OCI-LY7 (cell line): ENCODE measurements around the gene PSD2. TPM values are rescaled to one million over a fixed set of nuclear protein-coding genes. Genes with fewer than 3 reads are reported as not detected.

Experiments used
- BruUV-seq: library from RNA; stranded (reverse); fragments of 400-500 nt; replicated peaks from 2 replicates; lab custom pipeline; 2021; lab: Mats Ljungman, UMichigan
- CTCF ChIA-PET: fragments of 300-600 bp; sonication (Branson Sonifier 250); formaldehyde crosslinking; loops from one replicate; lab custom pipeline; 2022; ENCODE audit warnings: antibody characterized with exemption; ENCODE audit not compliant: unreplicated experiment; lab: Charles Lee
- POLR2A ChIA-PET: fragments of 300-600 bp; sonication (Branson Sonifier 250); formaldehyde crosslinking; loops from one replicate; lab custom pipeline; 2022; ENCODE audit warnings: antibody characterized with exemption; lab: Charles Lee
- DNase-seq: peaks from one replicate; pipeline ENCODE4 v3.0.0-alpha.2; 2015; ENCODE audit warnings: low spot score
- H2AFZ ChIP-seq: fragments of 200-600 bp; sonication (generic), shearing (Covaris generic); 2 replicates; pipeline ENCODE4 v1.6.1; 2014; ENCODE audit warnings: mild to moderate bottlenecking, antibody characterized with exemption, low read length, moderate library complexity
- H3K27ac ChIP-seq: fragments of 200-600 bp; sonication (generic); 2 replicates; pipeline ENCODE4 v1.5.1; 2014; ENCODE audit warnings: mixed run types, low read depth, mild to moderate bottlenecking, moderate library complexity, low read length, inconsistent platforms; ENCODE audit not compliant: poor library complexity, severe bottlenecking
- H3K36me3 ChIP-seq: fragments of 200-600 bp; sonication (generic); 2 replicates; pipeline ENCODE4 v1.6.1; 2014; ENCODE audit warnings: mild to moderate bottlenecking, antibody characterized with exemption, low read length, moderate library complexity, mixed read lengths; ENCODE audit not compliant: insufficient read depth
- H3K4me1 ChIP-seq: fragments of 200-600 bp; sonication (generic); 2 replicates; pipeline ENCODE4 v1.5.1; 2014; ENCODE audit warnings: mild to moderate bottlenecking, low read length; ENCODE audit not compliant: insufficient read depth, poor library complexity, severe bottlenecking
- H3K4me2 ChIP-seq: fragments of 200-600 bp; sonication (generic); 2 replicates; pipeline ENCODE4 v1.6.1; 2014; ENCODE audit warnings: mild to moderate bottlenecking, low read length
- H3K4me3 ChIP-seq: fragments of 200-600 bp; sonication (generic); 2 replicates; pipeline ENCODE4 v1.5.1; 2014; ENCODE audit warnings: mild to moderate bottlenecking, low read depth, low read length; ENCODE audit not compliant: poor library complexity, severe bottlenecking
- H3K79me2 ChIP-seq: fragments of 200-600 bp; sonication (generic); 2 replicates; pipeline ENCODE4 v1.6.1; 2016; ENCODE audit warnings: low read depth, mild to moderate bottlenecking, low read length, moderate library complexity, mixed read lengths; ENCODE audit not compliant: insufficient read depth
- H3K9me2 ChIP-seq: fragments of 200-600 bp; sonication (generic); 2 replicates; pipeline ENCODE4 v1.6.1; 2016; ENCODE audit warnings: mild to moderate bottlenecking, low read length, mixed read lengths; ENCODE audit not compliant: insufficient read depth
- H3K9me3 ChIP-seq: fragments of 200-600 bp; sonication (generic); 2 replicates; pipeline ENCODE4 v1.6.1; 2014; ENCODE audit warnings: mild to moderate bottlenecking, mixed run types, low read length, mixed read lengths
- H4K20me1 ChIP-seq: fragments of 200-600 bp; sonication (generic); 2 replicates; pipeline ENCODE4 v1.6.1; 2014; ENCODE audit warnings: mild to moderate bottlenecking, antibody characterized with exemption, low read length, moderate library complexity, mixed read lengths; ENCODE audit not compliant: insufficient read depth
- CTCF ChIP-seq: fragments of 200-600 bp; sonication (generic); conservative IDR thresholded peaks from 2 replicates; pipeline ENCODE4 v1.5.1; 2014; ENCODE audit warnings: mild to moderate bottlenecking, antibody characterized with exemption, low read length, moderate library complexity, mixed read lengths
- EZH2phosphoT487 ChIP-seq: fragments of 200-600 bp; sonication (generic); IDR thresholded peaks from 2 replicates; pipeline ENCODE4 v1.6.1; 2018; ENCODE audit warnings: low read depth, borderline replicate concordance, mild to moderate bottlenecking, mixed run types, antibody characterized with exemption, low read length, moderate library complexity, mixed read lengths
- intact Hi-C: fragments of 100-400 bp; cut with micrococcal nuclease; formaldehyde crosslinking; loops from one replicate; pipeline ENCODE4 v1.10.0; 2022; ENCODE audit not compliant: unreplicated experiment
- total RNA-seq, 2 experiments: library from RNA; depleted of rRNA in 1 of 2; stranded (reverse); fragments of >200 nt in 1 of 2; shearing (Covaris generic) in 1 of 2; gene quantifications; 2 replicates each; pipeline ENCODE4 v1.2.3, GENCODE V29; 2014 to 2022

The PSD2 gene
- total RNA-seq, 2 experiments from 2014 or later = 0.11 to 0.13 TPM

- DNase-seq = peak; percentile 59
- no peaks in the 10 kb centered on the region for H4K20me1 ChIP-seq
- intact Hi-C loops = loop anchor here (1.0 kb wide), 1 partner anchor 77 kb away; no protein-coding TSS in a partner anchor
- ChIA-PET POLR2A (no interaction called here), CTCF (interaction anchor here (0.6 to 1.1 kb wide), 4 partner anchors 16 to 61 kb away, joined by 3 read pairs; no protein-coding TSS in a partner anchor)
- TF ChIP-seq EZH2phosphoT487 = no peak
- peak; percentile 82 for TF ChIP-seq CTCF
- H3K4me3 ChIP-seq = no peak overlapping the region
- no TSS peak for BruUV-seq
- no peaks in the 10 kb centered on the region for H3K9me3 ChIP-seq
- H3K27ac ChIP-seq = no peak overlapping the region
- no peaks in the 10 kb centered on the region for H3K79me2 ChIP-seq
- no peak overlapping the region for H2AFZ ChIP-seq
- H3K36me3 ChIP-seq = no peaks in the 10 kb centered on the region
- H3K4me2 ChIP-seq = no peak overlapping the region
- H3K9me2 ChIP-seq = no peaks in the 10 kb centered on the region
- H3K4me1 ChIP-seq = no peaks in the 10 kb centered on the region
Measured at GRCh38 chr5:139863855-139864558, 68.4 kb downstream of the PSD2 start.

- H3K27ac ChIP-seq = no peak overlapping the region
- DNase-seq = no peak
- H3K4me1 ChIP-seq = no peaks in the 10 kb centered on the region
- no peaks in the 10 kb centered on the region for H3K9me2 ChIP-seq
- no peaks in the 10 kb centered on the region for H4K20me1 ChIP-seq
- no peaks in the 10 kb centered on the region for H3K9me3 ChIP-seq
- ChIA-PET CTCF (interaction anchor here (0.6 kb wide), 3 partner anchors 17 to 62 kb away, joined by 3 read pairs; no protein-coding TSS in a partner anchor), POLR2A (interaction anchor here (0.7 kb wide), 1 partner anchor 110 kb away, joined by 3 read pairs; no protein-coding TSS in a partner anchor)
- TF ChIP-seq CTCF = no peak
- H3K4me3 ChIP-seq = no peak overlapping the region
- no peak overlapping the region for H3K4me2 ChIP-seq
- intact Hi-C loops = loop anchor here (1.0 kb wide), 1 partner anchor 78 kb away; no protein-coding TSS in a partner anchor
- no TSS peak for BruUV-seq
- H3K79me2 ChIP-seq = no peaks in the 10 kb centered on the region
- H3K36me3 ChIP-seq = no peaks in the 10 kb centered on the region
- no peak overlapping the region for H2AFZ ChIP-seq
Measured at GRCh38 chr5:139864716-139865483, 69.3 kb downstream of the PSD2 start.
